Measurements from ENCODE around the gene IFT172.

The IFT172 gene

DNA sequence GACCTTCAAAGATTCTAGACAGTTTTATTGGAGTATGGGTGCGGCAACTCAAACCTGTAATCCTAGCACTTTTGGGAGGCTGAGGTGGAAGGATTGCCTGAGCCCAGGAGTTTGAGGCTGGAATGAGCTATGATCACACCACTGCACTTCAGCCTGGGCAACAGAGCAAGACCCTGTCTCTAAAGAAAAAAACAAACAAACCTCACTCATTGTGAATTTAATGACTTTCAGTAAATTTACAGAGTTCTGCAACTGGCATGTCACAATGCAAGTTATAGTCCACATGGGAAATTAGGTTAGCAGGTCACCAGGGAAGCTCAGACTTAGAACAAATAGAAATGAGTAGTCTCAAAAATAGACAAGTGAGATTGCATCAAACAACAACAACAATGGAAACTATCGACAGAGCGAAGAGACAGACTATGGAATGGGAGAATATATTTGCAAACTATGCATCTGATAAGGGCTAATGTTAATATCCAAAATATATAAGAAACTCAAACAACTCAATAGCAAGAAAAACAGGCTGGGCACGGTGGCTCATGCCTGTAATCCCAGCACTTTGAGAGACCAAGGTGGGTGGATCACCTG lies 67.8 kb downstream of the IFT172 start:
- WGBS (ENCODE audit: extremely low coverage, insufficient coverage, low lambda C conversion rate): no CpG with 5 or more reads among the region's 4 CpGs
- Histone ChIP-seq H3K56ac (ENCODE audit: low read length) (no peak overlapping the region), H4K5ac (ENCODE audit: low read length) (no peak overlapping the region), H3K4me1 (ENCODE audit: control insufficient read depth, low read depth, low read length) (no peaks in the 10 kb centered on the region), H2AK5ac (ENCODE audit: low read length) (no peak overlapping the region), H3K9ac (ENCODE audit: low read length) (no peak overlapping the region), H4K8ac (ENCODE audit: low read depth, low read length) (no peak overlapping the region), H3K79me1 (ENCODE audit: low read length) (no peaks in the 10 kb centered on the region), H3K27ac (ENCODE audit: low read depth, low read length) (no peak overlapping the region), H3K4me3 (ENCODE audit: low read length) (no peak overlapping the region), H3K79me2 (ENCODE audit: control insufficient read depth, insufficient read depth, low read length) (no peaks in the 10 kb centered on the region), H2BK15ac (replicated peaks; ENCODE audit: low read depth) (no peak overlapping the region), H3K4ac (ENCODE audit: low read depth, low read length) (no peak overlapping the region), H3K36me3 (ENCODE audit: control insufficient read depth, insufficient read depth, low read length) (no peaks in the 10 kb centered on the region), H2BK5ac (ENCODE audit: low read length) (no peak overlapping the region), H3K18ac (ENCODE audit: low read length) (no peak overlapping the region), H3K27me3 (ENCODE audit: insufficient read depth, low read length, poor library complexity) (no peaks in the 10 kb centered on the region), H2BK120ac (ENCODE audit: low read depth, low read length) (no peak overlapping the region), H3K4me2 (ENCODE audit: low read length) (no peak overlapping the region), H3K23ac (ENCODE audit: low read length) (no peak overlapping the region)
- no peak for DNase-seq

DNA sequence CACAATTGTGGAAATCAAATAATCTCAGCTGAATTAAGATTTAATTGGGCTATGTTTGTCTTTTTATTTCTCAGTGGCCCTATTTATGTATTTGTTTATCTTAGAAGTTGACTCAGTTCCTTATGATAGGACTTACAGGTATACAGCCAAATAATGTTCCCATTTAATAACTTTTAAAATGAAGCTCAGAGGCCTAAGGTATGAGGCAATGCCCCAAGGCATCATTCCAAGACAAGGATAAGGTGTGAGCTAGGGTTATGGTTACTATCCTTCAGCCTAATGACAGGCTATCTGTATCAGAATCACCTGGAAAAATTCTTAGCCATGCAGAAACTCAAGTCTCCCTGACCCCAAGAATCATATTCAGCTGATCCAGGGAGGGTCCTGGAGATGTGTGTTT lies 68.5 kb downstream of the IFT172 start:
- Histone ChIP-seq H3K27ac (ENCODE audit: low read depth, low read length) (no peak overlapping the region), H3K18ac (ENCODE audit: low read length) (no peak overlapping the region), H2AK5ac (ENCODE audit: low read length) (no peak overlapping the region), H3K56ac (ENCODE audit: low read length) (no peak overlapping the region), H3K23ac (ENCODE audit: low read length) (no peak overlapping the region), H4K8ac (ENCODE audit: low read depth, low read length) (no peak overlapping the region), H4K5ac (ENCODE audit: low read length) (no peak overlapping the region), H3K4me1 (ENCODE audit: control insufficient read depth, low read depth, low read length) (no peaks in the 10 kb centered on the region), H2BK120ac (ENCODE audit: low read depth, low read length) (no peak overlapping the region), H3K4ac (ENCODE audit: low read depth, low read length) (no peak overlapping the region), H3K27me3 (ENCODE audit: insufficient read depth, low read length, poor library complexity) (no peaks in the 10 kb centered on the region), H3K79me1 (ENCODE audit: low read length) (no peaks in the 10 kb centered on the region), H3K79me2 (ENCODE audit: control insufficient read depth, insufficient read depth, low read length) (no peaks in the 10 kb centered on the region), H3K4me2 (ENCODE audit: low read length) (no peak overlapping the region), H3K4me3 (ENCODE audit: low read length) (no peak overlapping the region), H3K36me3 (ENCODE audit: control insufficient read depth, insufficient read depth, low read length) (no peaks in the 10 kb centered on the region), H3K9ac (ENCODE audit: low read length) (no peak overlapping the region), H2BK5ac (ENCODE audit: low read length) (no peak overlapping the region), H2BK15ac (replicated peaks; ENCODE audit: low read depth) (no peak overlapping the region)
- no peak for DNase-seq

DNA sequence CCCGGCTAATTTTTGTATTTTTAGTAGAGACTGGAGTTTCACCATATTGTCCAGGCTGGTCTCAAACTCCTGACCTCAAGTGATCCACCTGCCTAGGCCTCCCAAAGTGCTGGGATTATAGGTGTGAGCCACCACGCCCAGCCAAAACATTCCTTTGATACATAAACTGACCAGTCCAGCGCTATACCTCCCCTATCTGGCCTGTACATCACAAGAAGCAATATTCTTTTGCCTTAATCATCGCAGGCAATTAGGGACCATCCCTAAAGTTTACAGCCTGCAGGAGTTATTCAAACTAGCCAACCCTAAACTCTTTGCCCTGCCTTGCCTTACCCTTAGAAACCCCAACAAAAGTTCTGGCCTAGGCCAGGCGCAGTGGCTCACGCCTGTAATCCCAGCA lies 73.4 kb downstream of the IFT172 start:
- no peak overlapping the region for H4K5ac ChIP-seq (ENCODE audit: low read length)
- no peaks in the 10 kb centered on the region for H3K4me1 ChIP-seq (ENCODE audit: control insufficient read depth, low read depth, low read length)
- H3K79me1 ChIP-seq (ENCODE audit: low read length): no peaks in the 10 kb centered on the region
- H3K79me2 ChIP-seq (ENCODE audit: control insufficient read depth, insufficient read depth, low read length): no peaks in the 10 kb centered on the region
- no peaks in the 10 kb centered on the region for H3K36me3 ChIP-seq (ENCODE audit: control insufficient read depth, insufficient read depth, low read length)
- H3K23ac ChIP-seq (ENCODE audit: low read length): no peak overlapping the region
- WGBS (ENCODE audit: extremely low coverage, insufficient coverage, low lambda C conversion rate): no CpG with 5 or more reads among the region's 6 CpGs
- no peak overlapping the region for H3K27ac ChIP-seq (ENCODE audit: low read depth, low read length)
- H2AK5ac ChIP-seq (ENCODE audit: low read length): no peak overlapping the region
- H2BK15ac ChIP-seq (replicated peaks; ENCODE audit: low read depth): no peak overlapping the region
- H3K56ac ChIP-seq (ENCODE audit: low read length): no peak overlapping the region
- H2BK5ac ChIP-seq (ENCODE audit: low read length): no peak overlapping the region
- DNase-seq: no peak
- no peak overlapping the region for H3K4ac ChIP-seq (ENCODE audit: low read depth, low read length)
- no peak overlapping the region for H3K4me2 ChIP-seq (ENCODE audit: low read length)
- H2BK120ac ChIP-seq (ENCODE audit: low read depth, low read length): no peak overlapping the region
- H3K27me3 ChIP-seq (ENCODE audit: insufficient read depth, low read length, poor library complexity): no peaks in the 10 kb centered on the region
- no peak overlapping the region for H4K8ac ChIP-seq (ENCODE audit: low read depth, low read length)
- H3K18ac ChIP-seq (ENCODE audit: low read length): no peak overlapping the region
- no peak overlapping the region for H3K9ac ChIP-seq (ENCODE audit: low read length)
- H3K4me3 ChIP-seq (ENCODE audit: low read length): no peak overlapping the region

DNA sequence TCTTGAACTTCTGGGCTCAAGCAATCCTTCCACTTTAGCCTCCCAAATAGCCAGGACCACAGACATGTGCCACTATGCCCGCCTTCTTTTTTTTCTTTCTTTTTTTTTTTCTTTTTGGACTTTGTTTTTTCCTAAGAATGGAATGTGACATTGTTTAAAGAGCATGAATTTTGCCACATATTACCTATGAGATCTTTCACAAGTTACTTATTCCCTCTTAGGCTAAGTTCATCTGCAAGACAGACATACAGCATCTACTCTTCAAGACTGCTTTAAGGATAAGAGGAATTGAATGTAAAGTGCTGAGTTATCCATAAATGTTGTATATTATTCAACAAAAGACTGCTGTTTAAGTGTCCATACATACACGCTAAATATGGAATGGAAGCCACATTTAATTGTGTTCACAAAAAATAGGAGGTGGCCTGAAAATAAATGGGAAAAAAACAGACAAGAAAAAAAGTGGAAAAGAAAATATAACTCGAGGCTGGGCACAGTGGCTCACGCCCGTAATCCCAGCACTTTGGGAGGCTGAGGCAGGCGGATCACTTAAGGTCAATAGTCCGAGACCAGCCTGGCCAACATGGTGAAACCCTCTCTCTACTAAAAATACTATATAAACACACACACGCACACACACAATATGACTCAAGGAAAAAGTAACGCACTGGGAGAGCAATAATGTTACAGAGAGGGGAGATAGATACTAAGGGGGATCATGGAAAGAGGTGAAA lies 77.0 kb downstream of the IFT172 start:
- Histone ChIP-seq H3K36me3 (ENCODE audit: control insufficient read depth, insufficient read depth, low read length) (no peaks in the 10 kb centered on the region), H3K4me2 (ENCODE audit: low read length) (no peak overlapping the region), H4K8ac (ENCODE audit: low read depth, low read length) (no peak overlapping the region), H3K79me1 (ENCODE audit: low read length) (no peaks in the 10 kb centered on the region), H2AK5ac (ENCODE audit: low read length) (no peak overlapping the region), H3K56ac (ENCODE audit: low read length) (no peak overlapping the region), H3K9ac (ENCODE audit: low read length) (no peak overlapping the region), H4K5ac (ENCODE audit: low read length) (no peak overlapping the region), H2BK5ac (ENCODE audit: low read length) (no peak overlapping the region), H3K23ac (ENCODE audit: low read length) (no peak overlapping the region), H2BK120ac (ENCODE audit: low read depth, low read length) (no peak overlapping the region), H3K18ac (ENCODE audit: low read length) (no peak overlapping the region), H2BK15ac (replicated peaks; ENCODE audit: low read depth) (no peak overlapping the region), H3K4ac (ENCODE audit: low read depth, low read length) (no peak overlapping the region), H3K27ac (ENCODE audit: low read depth, low read length) (no peak overlapping the region), H3K79me2 (ENCODE audit: control insufficient read depth, insufficient read depth, low read length) (peaks cover 14% of the 10 kb centered on the region), H3K27me3 (ENCODE audit: insufficient read depth, low read length, poor library complexity) (no peaks in the 10 kb centered on the region), H3K4me3 (ENCODE audit: low read length) (no peak overlapping the region), H3K4me1 (ENCODE audit: control insufficient read depth, low read depth, low read length) (no peaks in the 10 kb centered on the region)
- WGBS (ENCODE audit: extremely low coverage, insufficient coverage, low lambda C conversion rate): no CpG with 5 or more reads among the region's 9 CpGs
- DNase-seq: no peak

DNA sequence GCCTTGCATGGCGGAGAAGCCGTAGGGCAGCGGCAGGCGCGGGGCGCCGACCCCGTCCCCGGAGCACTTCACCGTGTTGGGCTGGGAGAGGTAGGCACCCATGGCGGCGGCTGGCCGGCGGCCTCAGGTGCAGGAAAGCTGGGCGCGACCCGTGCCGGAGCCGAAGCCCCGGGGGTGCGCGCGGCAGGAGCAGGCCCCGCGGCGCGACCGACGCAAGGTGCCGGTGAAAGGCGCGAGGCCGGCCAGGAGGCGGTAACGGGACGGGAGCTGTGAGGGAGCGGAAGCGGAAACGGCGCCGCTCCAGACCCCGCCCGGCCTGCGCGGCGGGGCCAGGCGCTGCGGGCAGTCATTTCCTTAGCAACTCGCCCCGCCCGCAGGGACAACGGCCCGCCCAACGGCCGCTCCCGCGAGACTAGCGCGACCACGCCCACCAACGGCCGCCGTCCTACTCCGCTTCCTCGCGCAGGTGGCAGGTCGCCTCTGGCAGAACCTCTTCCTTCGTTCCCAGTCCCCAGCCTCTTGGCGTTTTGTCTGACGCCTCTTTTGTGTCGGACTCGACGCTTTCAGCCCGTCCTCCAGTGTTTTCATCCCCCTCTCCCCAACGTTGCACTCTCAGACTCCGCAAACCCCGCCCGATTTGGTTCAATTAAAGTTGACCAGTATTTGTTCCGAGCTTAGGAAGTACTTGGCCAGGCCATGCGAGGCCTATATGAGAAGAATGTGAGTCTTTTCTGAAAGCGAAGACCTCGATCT lies 80.0 kb downstream of the IFT172 start, which contains the start of gene PPM1G:
Gene PPM1G (minus strand): TSS at position 271 of the 753 bp plus-strand sequence. CDS start 169 bp downstream, at position 102.
- Histone ChIP-seq H2BK120ac (ENCODE audit: low read depth, low read length) (no peak within 1 kb of the TSS), H2BK15ac (replicated peaks; ENCODE audit: low read depth) (no peak within 1 kb of the TSS), H3K4me1 (ENCODE audit: control insufficient read depth, low read depth, low read length) (no peaks in the 10 kb centered on the region), H3K4me3 (ENCODE audit: low read length) (peak within 1 kb of the TSS; percentile 83), H3K23ac (ENCODE audit: low read length) (peak within 1 kb of the TSS; percentile 72), H4K5ac (ENCODE audit: low read length) (no peak within 1 kb of the TSS), H3K18ac (ENCODE audit: low read length) (peak within 1 kb of the TSS; percentile 43), H3K79me1 (ENCODE audit: low read length) (no peaks in the 10 kb centered on the region), H4K8ac (ENCODE audit: low read depth, low read length) (peak within 1 kb of the TSS; percentile 60), H3K79me2 (ENCODE audit: control insufficient read depth, insufficient read depth, low read length) (peaks cover 38% of the 10 kb centered on the region), H3K27ac (ENCODE audit: low read depth, low read length) (peak within 1 kb of the TSS; percentile 78), H3K36me3 (ENCODE audit: control insufficient read depth, insufficient read depth, low read length) (no peaks in the 10 kb centered on the region), H3K56ac (ENCODE audit: low read length) (peak within 1 kb of the TSS; percentile 94), H3K9ac (ENCODE audit: low read length) (peak within 1 kb of the TSS; percentile 92), H3K4ac (ENCODE audit: low read depth, low read length) (no peak within 1 kb of the TSS), H2BK5ac (ENCODE audit: low read length) (no peak within 1 kb of the TSS), H3K27me3 (ENCODE audit: insufficient read depth, low read length, poor library complexity) (no peaks in the 10 kb centered on the region), H2AK5ac (ENCODE audit: low read length) (peak within 1 kb of the TSS; percentile 50), H3K4me2 (ENCODE audit: low read length) (peak within 1 kb of the TSS; percentile 92)
- peak; percentile 96 for DNase-seq
- no CpG with 5 or more reads among the region's 82 CpGs for WGBS (ENCODE audit: extremely low coverage, insufficient coverage, low lambda C conversion rate)
